ENCODE data around the gene ZNF649.
"Not testable (repeated sequence)": the region's sequence is repeated elsewhere in the genome, so short reads cannot be mapped to it uniquely, and the experiment has no call there.

DNA sequence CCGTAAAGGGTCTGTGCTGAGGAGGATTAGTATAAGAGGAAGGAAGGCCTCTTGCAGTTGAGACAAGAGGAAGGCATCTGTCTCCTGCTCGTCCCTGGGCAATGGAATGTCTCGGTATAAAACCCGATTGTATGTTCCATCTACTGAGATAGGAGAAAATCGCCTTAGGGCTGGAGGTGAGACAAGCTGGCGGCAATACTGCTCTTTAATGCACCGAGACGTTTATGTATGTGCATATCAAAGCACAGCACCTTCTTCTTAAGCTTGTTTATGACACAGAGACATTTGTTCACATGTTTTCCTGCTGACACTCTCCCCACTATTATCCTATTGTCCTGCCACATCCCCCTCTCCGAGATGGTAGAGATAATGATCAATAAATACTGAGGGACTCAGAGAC, 1.3 kb upstream of the ZNF649 start:
- TF ChIP-seq, protein P1, sequence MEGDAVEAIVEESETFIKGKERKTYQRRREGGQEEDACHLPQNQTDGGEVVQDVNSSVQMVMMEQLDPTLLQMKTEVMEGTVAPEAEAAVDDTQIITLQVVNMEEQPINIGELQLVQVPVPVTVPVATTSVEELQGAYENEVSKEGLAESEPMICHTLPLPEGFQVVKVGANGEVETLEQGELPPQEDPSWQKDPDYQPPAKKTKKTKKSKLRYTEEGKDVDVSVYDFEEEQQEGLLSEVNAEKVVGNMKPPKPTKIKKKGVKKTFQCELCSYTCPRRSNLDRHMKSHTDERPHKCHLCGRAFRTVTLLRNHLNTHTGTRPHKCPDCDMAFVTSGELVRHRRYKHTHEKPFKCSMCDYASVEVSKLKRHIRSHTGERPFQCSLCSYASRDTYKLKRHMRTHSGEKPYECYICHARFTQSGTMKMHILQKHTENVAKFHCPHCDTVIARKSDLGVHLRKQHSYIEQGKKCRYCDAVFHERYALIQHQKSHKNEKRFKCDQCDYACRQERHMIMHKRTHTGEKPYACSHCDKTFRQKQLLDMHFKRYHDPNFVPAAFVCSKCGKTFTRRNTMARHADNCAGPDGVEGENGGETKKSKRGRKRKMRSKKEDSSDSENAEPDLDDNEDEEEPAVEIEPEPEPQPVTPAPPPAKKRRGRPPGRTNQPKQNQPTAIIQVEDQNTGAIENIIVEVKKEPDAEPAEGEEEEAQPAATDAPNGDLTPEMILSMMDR (IDR thresholded peaks at IDR 0.05; ENCODE audit: low read depth, low read length, poor library complexity, severe bottlenecking) = not testable (repeated sequence)
- not testable (repeated sequence) for TF ChIP-seq EZH2phosphoT487 (IDR thresholded peaks at IDR 0.05; ENCODE audit: borderline replicate concordance, low read length)
